ENCODE data around the gene TRIM29. TPM values are rescaled to one million over a fixed set of nuclear protein-coding genes. Genes with fewer than 3 reads are reported as not detected.

TRIM29 gene
- total and polyA plus RNA-seq, 2 experiments from 2014 or later: 0.28 TPM; not detected in 1

DNA sequence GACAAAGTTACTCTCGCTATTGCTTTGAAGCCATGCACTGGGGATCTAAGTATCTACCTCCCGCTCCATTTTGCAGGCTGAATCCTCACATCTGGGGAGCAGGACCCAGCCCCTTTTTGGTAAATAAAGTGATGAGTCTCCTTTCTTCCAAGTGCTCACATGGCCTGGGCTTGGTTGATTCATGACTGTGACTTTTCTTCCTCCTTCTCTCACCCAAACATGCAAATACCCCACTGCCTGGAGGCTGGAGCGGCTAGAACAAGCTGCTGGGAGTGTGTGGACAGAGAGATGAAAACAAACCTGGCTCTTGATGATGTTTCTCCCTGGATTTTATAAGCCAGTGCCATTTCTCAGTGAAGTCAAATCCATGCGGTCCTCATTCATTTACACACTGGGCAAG lies 72.7 kb downstream of the TRIM29 start:
- H3K4me1 Mint-ChIP-seq: peaks cover 7% of the 10 kb centered on the region

DNA sequence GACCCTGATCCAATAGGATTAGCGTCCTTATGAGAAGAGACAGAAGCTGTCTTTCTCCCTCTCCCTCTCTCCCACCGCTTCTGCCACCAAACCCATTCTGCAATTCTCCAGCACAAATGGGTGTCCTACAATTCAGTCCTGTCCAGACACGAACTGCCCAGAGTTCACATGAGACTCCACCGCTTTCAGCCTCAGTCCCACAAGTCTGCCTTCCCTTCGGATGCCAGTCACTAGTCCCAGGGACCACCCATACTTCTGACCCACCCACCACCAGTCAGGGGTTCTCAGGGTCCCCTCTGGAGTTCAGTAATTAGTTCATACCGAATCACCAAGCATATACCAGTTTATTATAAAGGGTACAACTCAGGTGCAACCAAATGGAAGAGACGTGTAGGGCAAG lies 73.6 kb downstream of the TRIM29 start:
- Mint-ChIP-seq H3K36me3 (ENCODE audit: low read depth) (no peaks in the 10 kb centered on the region; the same call in 2 of the 3 replicates), H3K27ac (no peak overlapping the region), H3K4me1 (peaks cover 11% of the 10 kb centered on the region), H3K27me3 (ENCODE audit: insufficient read depth, low read depth, poor library complexity) (peaks cover 10% of the 10 kb centered on the region), H3K9me3 (no peaks in the 10 kb centered on the region; the same call in 2 of the 3 replicates), H3K4me3 (no peak overlapping the region)
- no peaks in the 10 kb centered on the region for H3K36me3 ChIP-seq (ENCODE audit: insufficient read depth)
- no peaks in the 10 kb centered on the region for H4K20me1 ChIP-seq (replicated peaks; ENCODE audit: insufficient read depth)
- H3K9me2 ChIP-seq (ENCODE audit: insufficient read depth): no peaks in the 10 kb centered on the region; the same call in 1 of the 2 replicates
- DNase-seq (ENCODE audit: low spot score) (no peak), ATAC-seq (no peak)
- H3K4me1 ChIP-seq (ENCODE audit: insufficient read depth): peaks cover 10% of the 10 kb centered on the region
- H3K4me3 ChIP-seq: no peak overlapping the region
- no peaks in the 10 kb centered on the region for H3F3A ChIP-seq (replicated peaks; ENCODE audit: low read depth)
- H3K79me2 ChIP-seq (replicated peaks; ENCODE audit: insufficient read depth): 0 out of 2 replicates have a peak, but pooled peaks cover 4% of the 10 kb centered on the region
- no peak overlapping the region for H3K27ac ChIP-seq (ENCODE audit: low read depth)
- no peaks in the 10 kb centered on the region for H3K27me3 ChIP-seq (ENCODE audit: insufficient read depth)
- no peak overlapping the region for H3K4me2 ChIP-seq
- H2AFZ ChIP-seq: no peak overlapping the region
- TF ChIP-seq NANOG (IDR thresholded peaks at IDR 0.05; ENCODE audit: borderline replicate concordance) (no peak), ZNF331 (CRISPR knock-in tag; IDR thresholded peaks at IDR 0.05; ENCODE audit: low read depth) (no peak)

More for the DNA sequence above, 72.7 kb downstream of the TRIM29 start:
- Histone ChIP-seq H3K4me2 (no peak overlapping the region), H2AFZ (no peak overlapping the region), H3K4me1 (ENCODE audit: insufficient read depth) (peaks cover 3% of the 10 kb centered on the region; the same call in 1 of the 2 replicates), H4K20me1 (replicated peaks; ENCODE audit: insufficient read depth) (no peaks in the 10 kb centered on the region), H3K79me2 (replicated peaks; ENCODE audit: insufficient read depth) (no peaks in the 10 kb centered on the region), H3K9me2 (ENCODE audit: insufficient read depth) (no peaks in the 10 kb centered on the region; the same call in 1 of the 2 replicates), H3F3A (replicated peaks; ENCODE audit: low read depth) (no peaks in the 10 kb centered on the region), H3K27ac (ENCODE audit: low read depth) (no peak overlapping the region), H3K27me3 (ENCODE audit: insufficient read depth) (no peaks in the 10 kb centered on the region), H3K36me3 (ENCODE audit: insufficient read depth) (no peaks in the 10 kb centered on the region), H3K4me3 (no peak overlapping the region)
- no peak for DNase-seq (ENCODE audit: low spot score)
- no peak overlapping the region for H3K27ac Mint-ChIP-seq
- H3K27me3 Mint-ChIP-seq (ENCODE audit: insufficient read depth, low read depth, poor library complexity): peaks cover 10% of the 10 kb centered on the region
- TF ChIP-seq EZH2 (IDR thresholded peaks at IDR 0.05; ENCODE audit: low read depth, unreplicated experiment) (no peak), CREB1 (CRISPR knock-in tag; IDR thresholded peaks at IDR 0.05; ENCODE audit: low read depth) (no peak), EZH2phosphoT487 (IDR thresholded peaks at IDR 0.05; ENCODE audit: unreplicated experiment) (no peak), NANOG (IDR thresholded peaks at IDR 0.05; ENCODE audit: borderline replicate concordance) (no peak), STAT1 (IDR thresholded peaks at IDR 0.05; ENCODE audit: unreplicated experiment) (no peak), ZNF331 (CRISPR knock-in tag; IDR thresholded peaks at IDR 0.05; ENCODE audit: low read depth) (no peak)
- TF ChIP-seq, protein P1, sequence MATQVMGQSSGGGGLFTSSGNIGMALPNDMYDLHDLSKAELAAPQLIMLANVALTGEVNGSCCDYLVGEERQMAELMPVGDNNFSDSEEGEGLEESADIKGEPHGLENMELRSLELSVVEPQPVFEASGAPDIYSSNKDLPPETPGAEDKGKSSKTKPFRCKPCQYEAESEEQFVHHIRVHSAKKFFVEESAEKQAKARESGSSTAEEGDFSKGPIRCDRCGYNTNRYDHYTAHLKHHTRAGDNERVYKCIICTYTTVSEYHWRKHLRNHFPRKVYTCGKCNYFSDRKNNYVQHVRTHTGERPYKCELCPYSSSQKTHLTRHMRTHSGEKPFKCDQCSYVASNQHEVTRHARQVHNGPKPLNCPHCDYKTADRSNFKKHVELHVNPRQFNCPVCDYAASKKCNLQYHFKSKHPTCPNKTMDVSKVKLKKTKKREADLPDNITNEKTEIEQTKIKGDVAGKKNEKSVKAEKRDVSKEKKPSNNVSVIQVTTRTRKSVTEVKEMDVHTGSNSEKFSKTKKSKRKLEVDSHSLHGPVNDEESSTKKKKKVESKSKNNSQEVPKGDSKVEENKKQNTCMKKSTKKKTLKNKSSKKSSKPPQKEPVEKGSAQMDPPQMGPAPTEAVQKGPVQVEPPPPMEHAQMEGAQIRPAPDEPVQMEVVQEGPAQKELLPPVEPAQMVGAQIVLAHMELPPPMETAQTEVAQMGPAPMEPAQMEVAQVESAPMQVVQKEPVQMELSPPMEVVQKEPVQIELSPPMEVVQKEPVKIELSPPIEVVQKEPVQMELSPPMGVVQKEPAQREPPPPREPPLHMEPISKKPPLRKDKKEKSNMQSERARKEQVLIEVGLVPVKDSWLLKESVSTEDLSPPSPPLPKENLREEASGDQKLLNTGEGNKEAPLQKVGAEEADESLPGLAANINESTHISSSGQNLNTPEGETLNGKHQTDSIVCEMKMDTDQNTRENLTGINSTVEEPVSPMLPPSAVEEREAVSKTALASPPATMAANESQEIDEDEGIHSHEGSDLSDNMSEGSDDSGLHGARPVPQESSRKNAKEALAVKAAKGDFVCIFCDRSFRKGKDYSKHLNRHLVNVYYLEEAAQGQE (IDR thresholded peaks at IDR 0.05; ENCODE audit: unreplicated experiment): no peak
- TF ChIP-seq, protein P2, sequence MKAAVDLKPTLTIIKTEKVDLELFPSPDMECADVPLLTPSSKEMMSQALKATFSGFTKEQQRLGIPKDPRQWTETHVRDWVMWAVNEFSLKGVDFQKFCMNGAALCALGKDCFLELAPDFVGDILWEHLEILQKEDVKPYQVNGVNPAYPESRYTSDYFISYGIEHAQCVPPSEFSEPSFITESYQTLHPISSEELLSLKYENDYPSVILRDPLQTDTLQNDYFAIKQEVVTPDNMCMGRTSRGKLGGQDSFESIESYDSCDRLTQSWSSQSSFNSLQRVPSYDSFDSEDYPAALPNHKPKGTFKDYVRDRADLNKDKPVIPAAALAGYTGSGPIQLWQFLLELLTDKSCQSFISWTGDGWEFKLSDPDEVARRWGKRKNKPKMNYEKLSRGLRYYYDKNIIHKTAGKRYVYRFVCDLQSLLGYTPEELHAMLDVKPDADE (IDR thresholded peaks at IDR 0.05): no peak
- H3K36me3 Mint-ChIP-seq (ENCODE audit: low read depth): no peaks in the 10 kb centered on the region; the same call in 2 of the 3 replicates
- ATAC-seq: no peak
- no peak overlapping the region for H3K4me3 Mint-ChIP-seq
- no peaks in the 10 kb centered on the region; the same call in 2 of the 3 replicates for H3K9me3 Mint-ChIP-seq
